H1 (cell line): Measurements from ENCODE around the gene CCBE1. TPM values are rescaled to one million over a fixed set of nuclear protein-coding genes. Genes with fewer than 3 reads are reported as not detected.
A peak's percentile ranks its signal among the peaks of the same experiment; 100 is the strongest.

ENCODE experiments used
- CTCF ChIA-PET: fragments of 300-600 bp; sonication (Branson Sonifier 250); formaldehyde crosslinking; loops from one replicate; lab custom pipeline; 2021; ENCODE audit not compliant: partially characterized antibody; lab: Charles Lee
- POLR2A ChIA-PET: fragments of 300-600 bp; sonication (Branson Sonifier 250); formaldehyde crosslinking; loops from one replicate; lab custom pipeline; 2021; ENCODE audit warnings: inconsistent platforms; ENCODE audit not compliant: partially characterized antibody; lab: Charles Lee
- DNase-seq, 2 experiments: peaks; one replicate each; pipeline versions ENCODE4 v3.0.0 to v3.0.0-alpha.2; 2010 to 2022; ENCODE audit warnings: low spot score in 2 of 2, low read depth in 1 of 2, mixed read lengths in 1 of 2
- FAIRE-seq: peaks from 2 replicates; lab custom pipeline; 2011; peaks lifted over from hg19 to GRCh38; lab: Jason Lieb, UNC
- H2AFZ ChIP-seq: 2 replicates; pipeline ENCODE4 v1.8.1; 2012; ENCODE audit warnings: low read length, inconsistent platforms
- H2AK5ac ChIP-seq: 2 replicates; pipeline ENCODE4 v1.6.1; 2013; ENCODE audit warnings: low read depth, low read length
- H2BK120ac ChIP-seq: replicated peaks from 2 replicates; pipeline ENCODE3; 2013; ENCODE audit warnings: low read depth, low read length, inconsistent platforms
- H2BK12ac ChIP-seq: 2 replicates; pipeline ENCODE4 v1.6.1; 2013; ENCODE audit warnings: low read depth, low read length
- H2BK15ac ChIP-seq: 2 replicates; pipeline ENCODE4 v1.6.1; 2013; ENCODE audit warnings: low read length
- H2BK20ac ChIP-seq: 2 replicates; pipeline ENCODE4 v1.6.1; 2013; ENCODE audit warnings: low read length
- H2BK5ac ChIP-seq: 2 replicates; pipeline ENCODE4 v1.6.1; 2013; ENCODE audit warnings: low read depth, low read length
- H3K14ac ChIP-seq: 2 replicates; pipeline ENCODE4 v1.6.1; 2013; ENCODE audit warnings: inconsistent platforms; ENCODE audit not compliant: insufficient read length
- H3K18ac ChIP-seq: 2 replicates; pipeline ENCODE4 v1.6.1; 2013; ENCODE audit warnings: low read length; ENCODE audit errors: extremely low read depth
- H3K23ac ChIP-seq: 2 replicates; pipeline ENCODE4 v1.6.1; 2013; ENCODE audit warnings: inconsistent platforms; ENCODE audit not compliant: insufficient read length
- H3K23me2 ChIP-seq: 2 replicates; pipeline ENCODE4 v1.6.1; 2013; ENCODE audit warnings: low read depth, low read length
- H3K27ac ChIP-seq: 2 replicates; pipeline ENCODE4 v1.6.1; 2011; ENCODE audit warnings: low read depth, low read length, inconsistent platforms
- H3K27me3 ChIP-seq, 4 experiments: replicated peaks in 1 of 4; 1 replicate in 1 of 4; 2 replicates in 3 of 4; pipeline versions ENCODE4 v1.6.1 to v1.8.1; 2011 to 2013; ENCODE audit warnings: low read length in 3 of 4, mild to moderate bottlenecking in 3 of 4, inconsistent platforms in 2 of 4, mixed read lengths in 2 of 4, moderate library complexity in 1 of 4; ENCODE audit not compliant: control insufficient read depth in 3 of 4, insufficient read depth in 3 of 4; ENCODE audit errors: extremely low read depth in 1 of 4
- H3K36me3 ChIP-seq, 4 experiments: 2 replicates each; pipeline versions ENCODE4 v1.6.1 to v1.8.1; 2011 to 2013; ENCODE audit warnings: mild to moderate bottlenecking in 4 of 4, low read length in 3 of 4, moderate library complexity in 2 of 4, control low read depth in 1 of 4, inconsistent platforms in 1 of 4; ENCODE audit not compliant: insufficient read depth in 4 of 4, control insufficient read depth in 2 of 4
- H3K4ac ChIP-seq: replicated peaks from 2 replicates; pipeline ENCODE3; 2013; ENCODE audit warnings: low read length, low read depth, mixed read lengths, inconsistent platforms; ENCODE audit not compliant: insufficient read length
- H3K4me1 ChIP-seq, 4 experiments: replicated peaks in 1 of 4; 1 replicate in 1 of 4; 2 replicates in 3 of 4; pipeline versions ENCODE4 v1.6.1 to v1.8.1; 2011 to 2013; ENCODE audit warnings: low read length in 3 of 4, inconsistent platforms in 2 of 4, mixed read lengths in 1 of 4; ENCODE audit not compliant: insufficient read depth in 4 of 4, control insufficient read depth in 3 of 4
- H3K4me2 ChIP-seq, 2 experiments: 2 replicates each; pipeline versions ENCODE4 v1.6.1 to v1.8.1; 2011 to 2013; ENCODE audit warnings: low read depth in 2 of 2, low read length in 2 of 2, control low read depth in 1 of 2, inconsistent platforms in 1 of 2, mild to moderate bottlenecking in 1 of 2; ENCODE audit not compliant: insufficient read depth in 1 of 2
- H3K4me3 ChIP-seq, 4 experiments: fragments of 200-600, 300-600 bp in 1 of 4; sonication (generic), shearing (Covaris generic), sonication (Bioruptor Twin) in 1 of 4; 2 replicates each; pipeline versions ENCODE4 v1.5.1 to v1.8.1; 2011 to 2016; ENCODE audit warnings: low read length in 4 of 4, low read depth in 3 of 4, control low read depth in 2 of 4, inconsistent platforms in 2 of 4, mild to moderate bottlenecking in 2 of 4, mixed read lengths in 1 of 4, moderate library complexity in 1 of 4; ENCODE audit not compliant: insufficient read depth in 2 of 4; ENCODE audit errors: extremely low read depth in 1 of 4
- H3K56ac ChIP-seq: replicated peaks from 2 replicates; pipeline ENCODE3; 2013; ENCODE audit warnings: low read depth, mild to moderate bottlenecking, mixed read lengths, low read length, inconsistent platforms; ENCODE audit not compliant: insufficient read length
- H3K79me1 ChIP-seq: 2 replicates; pipeline ENCODE4 v1.6.1; 2013; ENCODE audit warnings: low read depth, low read length, control low read depth
- H3K79me2 ChIP-seq, 2 experiments: 2 replicates each; pipeline versions ENCODE4 v1.6.1 to v1.8.1; 2012 to 2013; ENCODE audit warnings: low read length in 2 of 2, mild to moderate bottlenecking in 2 of 2, inconsistent platforms in 1 of 2; ENCODE audit not compliant: insufficient read depth in 2 of 2, control insufficient read depth in 1 of 2
- H3K9ac ChIP-seq, 4 experiments: replicated peaks in 1 of 4; 1 replicate in 1 of 4; 2 replicates in 3 of 4; pipeline versions ENCODE4 v1.6.1 to v1.8.1; 2011 to 2013; ENCODE audit warnings: low read depth in 3 of 4, low read length in 3 of 4, control low read depth in 2 of 4, mild to moderate bottlenecking in 2 of 4, moderate library complexity in 2 of 4, inconsistent platforms in 1 of 4; ENCODE audit errors: extremely low read depth in 1 of 4
- H3K9me3 ChIP-seq, 2 experiments: 2 replicates each; pipeline versions ENCODE4 v1.6.1 to v1.8.1; 2012 to 2013; ENCODE audit warnings: mild to moderate bottlenecking in 2 of 2, moderate library complexity in 2 of 2, control low read depth in 1 of 2, inconsistent platforms in 1 of 2, low read depth in 1 of 2, low read length in 1 of 2, mixed read lengths in 1 of 2; ENCODE audit not compliant: insufficient read depth in 2 of 2
- H4K20me1 ChIP-seq, 2 experiments: replicated peaks in 1 of 2; 2 replicates each; pipeline versions ENCODE3 to v1.8.1; 2011 to 2013; ENCODE audit warnings: inconsistent platforms in 2 of 2, low read length in 2 of 2, mild to moderate bottlenecking in 1 of 2; ENCODE audit not compliant: insufficient read depth in 2 of 2, control insufficient read depth in 1 of 2
- H4K5ac ChIP-seq: 2 replicates; pipeline ENCODE4 v1.6.1; 2013; ENCODE audit warnings: low read length, low read depth, mixed read lengths, inconsistent platforms; ENCODE audit not compliant: insufficient read length
- H4K8ac ChIP-seq: 2 replicates; pipeline ENCODE4 v1.8.0; 2013; ENCODE audit warnings: mild to moderate bottlenecking, moderate library complexity, low read length, inconsistent platforms; ENCODE audit not compliant: insufficient read depth; ENCODE audit errors: extremely low read depth
- H4K91ac ChIP-seq: replicated peaks from 2 replicates; pipeline ENCODE3; 2013; ENCODE audit warnings: low read length, mixed read lengths, inconsistent platforms; ENCODE audit not compliant: insufficient read length
- BACH1 ChIP-seq: IDR thresholded peaks from 2 replicates; pipeline ENCODE4 v1.6.1; 2012; ENCODE audit warnings: low read length, improper control_type of control experiment
- CTBP2 ChIP-seq: IDR thresholded peaks from 2 replicates; pipeline ENCODE4 v1.7.0; 2011; ENCODE audit warnings: borderline replicate concordance, mild to moderate bottlenecking, moderate library complexity, mixed read lengths, low read length; ENCODE audit not compliant: insufficient read depth, insufficient read length
- EGR1 ChIP-seq: IDR thresholded peaks from 2 replicates; pipeline ENCODE4 v1.6.1; 2011; ENCODE audit warnings: low read depth, low read length, borderline replicate concordance
- EZH2 ChIP-seq: fragments of 200-600 bp; sonication (generic); IDR thresholded peaks from 2 replicates; pipeline ENCODE4 v1.7.1; 2012; ENCODE audit warnings: low read depth, mild to moderate bottlenecking, moderate library complexity, low read length, inconsistent platforms; ENCODE audit not compliant: severe bottlenecking
- HDAC6 ChIP-seq: IDR thresholded peaks from one replicate; pipeline ENCODE4 v1.7.1; 2012; ENCODE audit warnings: low read depth, mild to moderate bottlenecking, inconsistent platforms, low read length, moderate library complexity
- JUN ChIP-seq: IDR thresholded peaks from 2 replicates; pipeline ENCODE4 v1.6.1; 2011; ENCODE audit warnings: low read depth, mild to moderate bottlenecking, improper control_type of control experiment, low read length
- PHF8 ChIP-seq: fragments of 200-600 bp; sonication (generic); conservative IDR thresholded peaks from 2 replicates; pipeline ENCODE4 v1.7.1; 2012; ENCODE audit warnings: low read depth, mild to moderate bottlenecking, inconsistent platforms, low read length, moderate library complexity
- POU5F1 ChIP-seq: IDR thresholded peaks from 2 replicates; pipeline ENCODE4 v1.6.1; 2011; ENCODE audit warnings: low read depth, mild to moderate bottlenecking, low read length, moderate library complexity
- SIX5 ChIP-seq: IDR thresholded peaks from 2 replicates; pipeline ENCODE4 v1.6.1; 2011; ENCODE audit warnings: mild to moderate bottlenecking, low read depth, low read length
- TAF7 ChIP-seq: optimal IDR thresholded peaks from 2 replicates; pipeline ENCODE3; 2011; ENCODE audit warnings: low read depth, mild to moderate bottlenecking, inconsistent platforms, low read length, moderate library complexity, borderline replicate concordance
- TCF12 ChIP-seq: IDR thresholded peaks from 2 replicates; pipeline ENCODE4 v1.6.1; 2011; ENCODE audit warnings: low read depth, mild to moderate bottlenecking, low read length
- YY1 ChIP-seq: IDR thresholded peaks from 2 replicates; pipeline ENCODE4 v1.6.1; 2011; ENCODE audit warnings: low read depth, mild to moderate bottlenecking, low read length
- ZNF274 ChIP-seq: IDR thresholded peaks from 2 replicates; pipeline ENCODE4 v1.7.0; 2012; ENCODE audit warnings: low read length, borderline replicate concordance; ENCODE audit errors: extremely low read depth
- WGBS, 2 experiments: shearing (Covaris generic) in 1 of 2; methylation state at CpG; one replicate each; pipeline versions ENCODE4 v1.1.6 to v1.1.7; 2013 to 2015; ENCODE audit warnings: low lambda C conversion rate in 2 of 2, mixed read lengths in 2 of 2, inconsistent platforms in 1 of 2, low coverage in 1 of 2, missing lambda C conversion rate in 1 of 2; ENCODE audit not compliant: insufficient replicate concordance in 2 of 2, insufficient coverage in 1 of 2, insufficient read length in 1 of 2; ENCODE audit errors: extremely low coverage in 1 of 2, missing lambda C conversion rate in 1 of 2; 5-methylcytosine and 5-hydroxymethylcytosine counted together
- polyA plus RNA-seq, 7 experiments: library from polyadenylated mRNA; depleted of rRNA in 3 of 7; stranded (reverse) in 5 of 7; unstranded in 2 of 7; fragments of >200 nt in 5 of 7; fragments of 200-250 nt in 2 of 7; gene quantifications; 1 replicate in 5 of 7; 2 replicates in 1 of 7; 4 replicates in 1 of 7; pipeline versions ENCODE4 v1.2.1 to v1.2.3, GENCODE V29; 2011 to 2013; ENCODE audit warnings: missing spikeins in 2 of 7, mixed read lengths in 2 of 7
- total RNA-seq: library from RNA; stranded (reverse); fragmentation: NEBNext Ultra II Directional; extraction: Animal tissue kit (Norgen Biotek cat#: 25700); gene quantifications from 2 replicates; pipeline ENCODE4 v1.2.1, GENCODE V29; 2021

The CCBE1 gene
- total and polyA plus RNA-seq, 2 of the 8 experiments (the other 6 are each of a cell fraction or from before 2014, with no cell fraction given): 2.1 to 2.6 TPM

GRCh38 chr18:59402432-59403090, 294.7 kb downstream of the CCBE1 start:
- no peaks in the 10 kb centered on the region for H3K36me3 ChIP-seq
- H3K9me3 ChIP-seq: no peaks in the 10 kb centered on the region
- WGBS, 2 experiments: 16% methylated on average over 13 of the region's 13 CpGs; no CpG with 5 or more reads in 1 of the 2 experiments
- no peak overlapping the region for H2BK20ac ChIP-seq
- ChIA-PET CTCF (interaction anchor here (0.5 to 5.6 kb wide), 64 partner anchors 9 to 421 kb away, joined by 3 to 70 read pairs (median 5); partner anchors contain the start of genes CPLX4, LMAN1 and RAX), POLR2A (interaction anchor here (0.6 to 1.5 kb wide), 7 partner anchors 15 to 150 kb away, joined by 3 to 4 read pairs (median 3); partner anchors contain the start of gene LMAN1)
- FAIRE-seq: peak; percentile 97
- no peaks in the 10 kb centered on the region for H3K79me1 ChIP-seq
- H2BK120ac ChIP-seq: no peak overlapping the region
- no peak overlapping the region for H2BK12ac ChIP-seq
- no peaks in the 10 kb centered on the region for H4K20me1 ChIP-seq
- H3K79me2 ChIP-seq: no peaks in the 10 kb centered on the region
- no peak overlapping the region for H3K4me3 ChIP-seq
- H3K27me3 ChIP-seq: no peaks in the 10 kb centered on the region
- H3K23ac ChIP-seq: no peak overlapping the region
- H3K18ac ChIP-seq: no peak overlapping the region
- no peak overlapping the region for H2BK15ac ChIP-seq
- DNase-seq: peak; percentile 88
- no peak overlapping the region for H4K91ac ChIP-seq
- H3K14ac ChIP-seq: no peak overlapping the region
- no peak overlapping the region for H3K4ac ChIP-seq
- H3K9ac ChIP-seq: no peak overlapping the region
- peak overlapping the region; percentile 46; the same call in 1 of the 2 replicates for H2AFZ ChIP-seq
- H3K4me2 ChIP-seq: no peak overlapping the region
- 0 out of 2 replicates have a peak, but pooled peaks cover 2% of the 10 kb centered on the region for H3K23me2 ChIP-seq
- H3K4me1 ChIP-seq: no peaks in the 10 kb centered on the region
- no peak overlapping the region for H4K5ac ChIP-seq
- no peak overlapping the region for H3K27ac ChIP-seq
- H3K56ac ChIP-seq: no peak overlapping the region
- no peak overlapping the region for H4K8ac ChIP-seq
- no peak overlapping the region for H2AK5ac ChIP-seq
- H2BK5ac ChIP-seq: no peak overlapping the region
- TF ChIP-seq HDAC6 (no peak), PHF8 (no peak), EZH2 (no peak), BACH1 (no peak), JUN (no peak; the same call in 1 of the 2 replicates), POU5F1 (no peak), CTBP2 (no peak), YY1 (peak; percentile 88), ZNF274 (no peak), TAF7 (no peak), EGR1 (no peak), TCF12 (peak; percentile 68; the same call in 1 of the 2 replicates), SIX5 (no peak)
